Endothelial cell of umbilical vein (primary cell): ENCODE results near the gene KTN1. TPM values are rescaled to one million over a fixed set of nuclear protein-coding genes. Genes with fewer than 3 reads are reported as not detected.

ENCODE experiments used
- BruUV-seq: library from RNA; stranded (reverse); fragments of 400-500 nt; replicated peaks from 2 replicates; lab custom pipeline; 2021; lab: Mats Ljungman, UMichigan
- CTCF ChIA-PET: fragments of 300-600, 350-600 bp; sonication (Branson Sonifier 250); formaldehyde crosslinking; loops from one replicate; lab custom pipeline; 2021; ENCODE audit warnings: antibody characterized with exemption, inconsistent platforms; lab: Charles Lee
- POLR2A ChIA-PET: fragments of 300-600, 350-600 bp; sonication (Branson Sonifier 250); formaldehyde crosslinking; loops from one replicate; lab custom pipeline; 2021; ENCODE audit warnings: antibody characterized with exemption, inconsistent platforms; lab: Charles Lee
- DNase-seq: peaks from one replicate; pipeline ENCODE4 v3.0.0-alpha.2; 2011; ENCODE audit warnings: low read depth, low spot score
- FAIRE-seq: peaks from 2 replicates; lab custom pipeline; 2011; peaks lifted over from hg19 to GRCh38; lab: Jason Lieb, UNC
- H2AFZ ChIP-seq: 2 replicates; pipeline ENCODE4 v1.6.0; 2012; ENCODE audit warnings: low read depth, low read length, control low read depth, inconsistent platforms
- H3K27ac ChIP-seq: 2 replicates; pipeline ENCODE4 v1.5.1; 2011; ENCODE audit warnings: low read depth, mild to moderate bottlenecking, control low read depth, low read length, moderate library complexity; ENCODE audit not compliant: insufficient read depth
- H3K27me3 ChIP-seq, 2 experiments: 2 replicates each; pipeline versions ENCODE4 v1.6.0 to v1.6.1; 2011; ENCODE audit warnings: low read length in 2 of 2, mixed read lengths in 1 of 2; ENCODE audit not compliant: control insufficient read depth in 2 of 2, insufficient read depth in 2 of 2
- H3K36me3 ChIP-seq, 2 experiments: 2 replicates in 1 of 2; 3 replicates in 1 of 2; pipeline ENCODE4 v1.5.1; 2011; ENCODE audit warnings: low read length in 2 of 2, mild to moderate bottlenecking in 1 of 2, moderate library complexity in 1 of 2; ENCODE audit not compliant: control insufficient read depth in 2 of 2, insufficient read depth in 2 of 2; ENCODE audit errors: extremely low read depth in 1 of 2
- H3K4me1 ChIP-seq: 3 replicates; pipeline ENCODE4 v1.5.1; 2011; ENCODE audit warnings: mild to moderate bottlenecking, low read length; ENCODE audit not compliant: control insufficient read depth, insufficient read depth; ENCODE audit errors: extremely low read depth
- H3K4me2 ChIP-seq: 2 replicates; pipeline ENCODE4 v1.6.1; 2011; ENCODE audit warnings: low read length, control low read depth, mixed read lengths; ENCODE audit not compliant: insufficient read depth
- H3K4me3 ChIP-seq, 3 experiments: fragments of 200-600 bp in 1 of 3; sonication (generic), shearing (Covaris generic) in 1 of 3; replicated peaks in 1 of 3; 2 replicates each; pipeline ENCODE4 v1.5.1; 2011 to 2016; ENCODE audit warnings: control low read depth in 3 of 3, low read length in 3 of 3, mild to moderate bottlenecking in 2 of 3, inconsistent platforms in 1 of 3, low read depth in 1 of 3, moderate library complexity in 1 of 3; ENCODE audit not compliant: insufficient read depth in 1 of 3
- H3K79me2 ChIP-seq: 2 replicates; pipeline ENCODE4 v1.6.0; 2012; ENCODE audit warnings: low read length, inconsistent platforms; ENCODE audit not compliant: control insufficient read depth, insufficient read depth
- H3K9ac ChIP-seq: replicated peaks from 2 replicates; pipeline ENCODE3; 2011; ENCODE audit warnings: low read length, control low read depth; ENCODE audit not compliant: insufficient read depth; ENCODE audit errors: extremely low read depth
- H3K9me1 ChIP-seq: replicated peaks from 3 replicates; pipeline ENCODE4 v1.6.0; 2011; ENCODE audit warnings: mild to moderate bottlenecking, low read length; ENCODE audit not compliant: control insufficient read depth, insufficient read depth; ENCODE audit errors: extremely low read depth
- H3K9me3 ChIP-seq: replicated peaks from 2 replicates; pipeline ENCODE4 v1.5.1; 2012; ENCODE audit warnings: low read length, inconsistent platforms; ENCODE audit not compliant: control insufficient read depth, insufficient read depth
- H4K20me1 ChIP-seq: replicated peaks from 2 replicates; pipeline ENCODE3; 2011; ENCODE audit warnings: mild to moderate bottlenecking, low read length; ENCODE audit not compliant: control insufficient read depth, insufficient read depth; ENCODE audit errors: extremely low read depth
- CTCF ChIP-seq, 2 donors: IDR thresholded peaks; 1 replicate in 1 of 2; 2 replicates in 1 of 2; pipeline ENCODE4 v1.5.1; 2011; ENCODE audit warnings: low read length in 2 of 2, mild to moderate bottlenecking in 2 of 2, moderate library complexity in 2 of 2, control low read depth in 1 of 2, inconsistent platforms in 1 of 2, low read depth in 1 of 2; ENCODE audit not compliant: insufficient read depth in 1 of 2; ENCODE audit errors: extremely low read depth in 1 of 2
- EZH2 ChIP-seq: IDR thresholded peaks from 2 replicates; pipeline ENCODE4 v1.6.1; 2012; ENCODE audit warnings: borderline replicate concordance, low read depth, mild to moderate bottlenecking, moderate library complexity, low read length, inconsistent platforms; ENCODE audit not compliant: severe bottlenecking
- FOS ChIP-seq: IDR thresholded peaks from 2 replicates; pipeline ENCODE4 v1.6.1; 2011; ENCODE audit warnings: mild to moderate bottlenecking, low read length, moderate library complexity, borderline replicate concordance; ENCODE audit not compliant: insufficient read depth
- GATA2 ChIP-seq: IDR thresholded peaks from 2 replicates; pipeline ENCODE4 v1.7.0; 2011; ENCODE audit warnings: low read depth, mild to moderate bottlenecking, moderate library complexity, mixed read lengths, low read length; ENCODE audit not compliant: insufficient read length, insufficient read depth
- JUN ChIP-seq: IDR thresholded peaks from 2 replicates; pipeline ENCODE4 v1.6.1; 2011; ENCODE audit warnings: borderline replicate concordance, low read depth; ENCODE audit not compliant: insufficient read length, insufficient read depth
- MAX ChIP-seq: IDR thresholded peaks from 2 replicates; pipeline ENCODE4 v1.6.1; 2011; ENCODE audit not compliant: insufficient read depth, insufficient read length
- MYC ChIP-seq: IDR thresholded peaks from one replicate; pipeline ENCODE4 v1.6.1; 2011; ENCODE audit warnings: mild to moderate bottlenecking, low read depth, low read length
- POLR2A ChIP-seq: IDR thresholded peaks from 2 replicates; pipeline ENCODE4 v1.6.1; 2012; ENCODE audit warnings: low read depth, mild to moderate bottlenecking, control low read depth, low read length
- POLR2AphosphoS5 ChIP-seq: IDR thresholded peaks from 2 replicates; pipeline ENCODE4 v1.6.1; 2012; ENCODE audit warnings: low read depth, mild to moderate bottlenecking, control low read depth, low read length, moderate library complexity; ENCODE audit not compliant: insufficient read depth
- dilution Hi-C: fragments of 300-500 bp; cut with MboI; formaldehyde crosslinking; loops from one replicate; pipeline ENCODE4 v1.15.0; 2019; ENCODE audit warnings: low sequenced_read_pairs; ENCODE audit not compliant: extremely low pct_ligation_motif_present
- intact Hi-C: fragments of 100-400 bp; cut with micrococcal nuclease; formaldehyde crosslinking; loops from one replicate; pipeline ENCODE4 v1.10.0; 2022
- polyA plus RNA-seq, 4 experiments: library from polyadenylated mRNA; depleted of rRNA in 3 of 4; stranded (reverse) in 3 of 4; unstranded in 1 of 4; fragments of >200 nt; gene quantifications; 2 replicates each; pipeline versions ENCODE4 v1.2.1 to v1.2.3, GENCODE V29; 2011 to 2012; ENCODE audit warnings: missing spikeins in 1 of 4
- total RNA-seq: library from RNA; stranded (reverse); gene quantifications from 2 replicates; pipeline ENCODE4 v1.2.3, GENCODE V29; 2021

KTN1 gene
- total and polyA plus RNA-seq, 2 donors (not counting 3 experiments of a cell fraction or from before 2014, with no cell fraction given) = 33.2 to 148 TPM

GRCh38 chr14:55620277-55620676 lies 40.3 kb downstream of the KTN1 start:
- Histone ChIP-seq H3K27ac (no peak overlapping the region), H3K9me1 (no peaks in the 10 kb centered on the region), H3K9me3 (no peaks in the 10 kb centered on the region), H3K27me3 (no peaks in the 10 kb centered on the region), H3K4me3 (no peak overlapping the region), H2AFZ (no peak overlapping the region), H3K9ac (no peak overlapping the region), H3K36me3 (peaks cover 17 to 31% of the 10 kb centered on the region in 2 experiments), H3K4me1 (no peaks in the 10 kb centered on the region), H4K20me1 (peaks cover 2% of the 10 kb centered on the region), H3K79me2 (peaks cover 5% of the 10 kb centered on the region), H3K4me2 (no peak overlapping the region)
- CTCF ChIA-PET = interaction anchor here (1.3 kb wide), 1 partner anchor 174 kb away, joined by 5 read pairs; no protein-coding TSS in a partner anchor
- intact Hi-C loops (no loop called here), dilution Hi-C loops (no loop called here)
- BruUV-seq = no TSS peak
- TF ChIP-seq FOS = no peak
- TF ChIP-seq CTCF (IDR thresholded peaks at IDR 0.05; ENCODE audit: extremely low read depth in 1 of 2, insufficient read depth in 1 of 2, low read depth in 1 of 2, low read length in 2 of 2) = no peak
- TF ChIP-seq MAX = no peak
- TF ChIP-seq JUN = no peak
- TF ChIP-seq POLR2A = no peak
- no peak for DNase-seq
- FAIRE-seq = no peak
- POLR2A ChIA-PET = no interaction called here

DNA sequence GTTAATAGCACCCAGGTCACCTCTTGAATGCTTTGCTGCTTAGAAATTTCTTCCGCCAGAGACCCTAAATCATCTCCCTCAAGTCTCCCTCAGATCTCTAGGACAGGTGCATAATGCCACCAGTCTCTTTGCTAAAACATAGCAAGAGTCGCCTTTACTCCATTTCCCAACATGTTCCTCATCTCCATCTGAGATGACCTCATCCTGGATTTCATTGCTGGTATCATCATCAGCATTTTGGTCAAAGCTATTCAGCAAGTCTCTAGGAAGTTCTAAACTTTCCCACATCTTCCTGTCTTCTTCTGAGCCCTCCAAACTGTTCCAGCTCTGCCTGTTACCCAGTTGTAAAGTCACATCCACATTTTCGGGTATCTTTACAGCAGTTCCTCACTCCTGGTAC lies 41.0 kb downstream of the KTN1 start:
- no peak overlapping the region for H2AFZ ChIP-seq
- intact Hi-C loops (no loop called here), dilution Hi-C loops (no loop called here)
- POLR2A ChIA-PET = interaction anchor here (0.7 kb wide), 2 partner anchors 224 to 632 kb away, joined by 4 to 7 read pairs; no protein-coding TSS in a partner anchor
- FAIRE-seq (peak; percentile 28), DNase-seq (no peak)
- peaks cover 2% of the 10 kb centered on the region for H4K20me1 ChIP-seq
- no peak overlapping the region for H3K27ac ChIP-seq
- H3K4me1 ChIP-seq = no peaks in the 10 kb centered on the region
- no peaks in the 10 kb centered on the region for H3K9me1 ChIP-seq
- peaks cover 2% of the 10 kb centered on the region for H3K79me2 ChIP-seq
- CTCF ChIA-PET = no interaction called here
- no peak overlapping the region for H3K9ac ChIP-seq
- H3K9me3 ChIP-seq = no peaks in the 10 kb centered on the region
- no peak overlapping the region for H3K4me3 ChIP-seq
- H3K36me3 ChIP-seq = peaks cover 15 to 31% of the 10 kb centered on the region in 2 experiments
- BruUV-seq = no TSS peak
- TF ChIP-seq MYC = no peak
- no peak for TF ChIP-seq FOS
- no peak for TF ChIP-seq JUN
- no peak for TF ChIP-seq CTCF (IDR thresholded peaks at IDR 0.05; ENCODE audit: extremely low read depth in 1 of 2, insufficient read depth in 1 of 2, low read depth in 1 of 2, low read length in 2 of 2)
- no peak for TF ChIP-seq POLR2AphosphoS5
- no peak for TF ChIP-seq EZH2
- no peak for TF ChIP-seq MAX
- TF ChIP-seq POLR2A = no peak
- TF ChIP-seq GATA2 = no peak
- no peak overlapping the region for H3K4me2 ChIP-seq
- no peaks in the 10 kb centered on the region for H3K27me3 ChIP-seq
